ENCODE results near the gene TCEA3.

DNA sequence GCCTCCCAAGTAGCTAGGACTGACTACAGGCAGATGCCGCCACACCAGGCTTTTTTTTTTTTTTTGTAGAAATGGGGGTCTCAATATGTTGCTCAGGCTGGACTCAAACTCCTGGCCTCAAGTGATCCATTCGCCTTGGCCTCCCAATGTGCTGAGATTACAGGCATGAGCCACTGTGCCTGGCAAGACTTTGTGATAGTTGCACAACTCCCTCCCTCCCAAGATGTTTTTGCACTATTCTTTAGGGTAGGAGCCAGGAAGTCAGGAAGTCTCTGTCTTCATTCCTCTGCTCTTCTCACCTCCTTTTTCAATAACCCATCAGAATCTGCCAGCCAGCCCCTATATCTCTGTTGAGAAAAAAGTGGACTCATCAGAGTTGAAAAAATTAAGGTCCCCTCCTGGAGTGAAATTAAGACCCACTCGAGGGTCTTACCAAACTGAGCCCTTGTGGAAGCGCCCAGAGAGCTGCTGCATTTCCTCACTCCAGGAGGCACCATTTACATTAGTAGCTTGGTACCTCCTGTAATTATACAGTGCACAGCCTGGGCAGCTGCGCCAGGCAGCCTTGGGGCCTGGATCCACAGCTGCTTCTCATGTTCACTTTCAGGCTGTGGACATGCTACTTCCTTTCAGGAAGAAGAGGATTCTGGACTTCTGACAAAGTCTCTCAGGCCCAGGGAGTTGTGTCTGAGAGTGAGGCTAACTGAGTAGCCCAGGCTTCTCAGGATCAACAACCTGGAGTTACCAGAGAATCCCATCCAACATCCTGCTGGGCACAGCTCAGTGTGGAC lies 24.0 kb downstream of the TCEA3 start:
- TF ChIP-seq NR2C2 (CRISPR knock-in tag; IDR thresholded peaks at IDR 0.05) (no peak), TEAD1 (CRISPR knock-in tag; IDR thresholded peaks at IDR 0.05) (no peak)
- TF ChIP-seq, protein P1, sequence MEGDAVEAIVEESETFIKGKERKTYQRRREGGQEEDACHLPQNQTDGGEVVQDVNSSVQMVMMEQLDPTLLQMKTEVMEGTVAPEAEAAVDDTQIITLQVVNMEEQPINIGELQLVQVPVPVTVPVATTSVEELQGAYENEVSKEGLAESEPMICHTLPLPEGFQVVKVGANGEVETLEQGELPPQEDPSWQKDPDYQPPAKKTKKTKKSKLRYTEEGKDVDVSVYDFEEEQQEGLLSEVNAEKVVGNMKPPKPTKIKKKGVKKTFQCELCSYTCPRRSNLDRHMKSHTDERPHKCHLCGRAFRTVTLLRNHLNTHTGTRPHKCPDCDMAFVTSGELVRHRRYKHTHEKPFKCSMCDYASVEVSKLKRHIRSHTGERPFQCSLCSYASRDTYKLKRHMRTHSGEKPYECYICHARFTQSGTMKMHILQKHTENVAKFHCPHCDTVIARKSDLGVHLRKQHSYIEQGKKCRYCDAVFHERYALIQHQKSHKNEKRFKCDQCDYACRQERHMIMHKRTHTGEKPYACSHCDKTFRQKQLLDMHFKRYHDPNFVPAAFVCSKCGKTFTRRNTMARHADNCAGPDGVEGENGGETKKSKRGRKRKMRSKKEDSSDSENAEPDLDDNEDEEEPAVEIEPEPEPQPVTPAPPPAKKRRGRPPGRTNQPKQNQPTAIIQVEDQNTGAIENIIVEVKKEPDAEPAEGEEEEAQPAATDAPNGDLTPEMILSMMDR (IDR thresholded peaks at IDR 0.05) = no peak
- TF ChIP-seq, protein P2, sequence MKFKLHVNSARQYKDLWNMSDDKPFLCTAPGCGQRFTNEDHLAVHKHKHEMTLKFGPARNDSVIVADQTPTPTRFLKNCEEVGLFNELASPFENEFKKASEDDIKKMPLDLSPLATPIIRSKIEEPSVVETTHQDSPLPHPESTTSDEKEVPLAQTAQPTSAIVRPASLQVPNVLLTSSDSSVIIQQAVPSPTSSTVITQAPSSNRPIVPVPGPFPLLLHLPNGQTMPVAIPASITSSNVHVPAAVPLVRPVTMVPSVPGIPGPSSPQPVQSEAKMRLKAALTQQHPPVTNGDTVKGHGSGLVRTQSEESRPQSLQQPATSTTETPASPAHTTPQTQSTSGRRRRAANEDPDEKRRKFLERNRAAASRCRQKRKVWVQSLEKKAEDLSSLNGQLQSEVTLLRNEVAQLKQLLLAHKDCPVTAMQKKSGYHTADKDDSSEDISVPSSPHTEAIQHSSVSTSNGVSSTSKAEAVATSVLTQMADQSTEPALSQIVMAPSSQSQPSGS (CRISPR knock-in tag; IDR thresholded peaks at IDR 0.05; ENCODE audit: borderline replicate concordance, low read depth) = no peak
- TF ChIP-seq, protein P3, sequence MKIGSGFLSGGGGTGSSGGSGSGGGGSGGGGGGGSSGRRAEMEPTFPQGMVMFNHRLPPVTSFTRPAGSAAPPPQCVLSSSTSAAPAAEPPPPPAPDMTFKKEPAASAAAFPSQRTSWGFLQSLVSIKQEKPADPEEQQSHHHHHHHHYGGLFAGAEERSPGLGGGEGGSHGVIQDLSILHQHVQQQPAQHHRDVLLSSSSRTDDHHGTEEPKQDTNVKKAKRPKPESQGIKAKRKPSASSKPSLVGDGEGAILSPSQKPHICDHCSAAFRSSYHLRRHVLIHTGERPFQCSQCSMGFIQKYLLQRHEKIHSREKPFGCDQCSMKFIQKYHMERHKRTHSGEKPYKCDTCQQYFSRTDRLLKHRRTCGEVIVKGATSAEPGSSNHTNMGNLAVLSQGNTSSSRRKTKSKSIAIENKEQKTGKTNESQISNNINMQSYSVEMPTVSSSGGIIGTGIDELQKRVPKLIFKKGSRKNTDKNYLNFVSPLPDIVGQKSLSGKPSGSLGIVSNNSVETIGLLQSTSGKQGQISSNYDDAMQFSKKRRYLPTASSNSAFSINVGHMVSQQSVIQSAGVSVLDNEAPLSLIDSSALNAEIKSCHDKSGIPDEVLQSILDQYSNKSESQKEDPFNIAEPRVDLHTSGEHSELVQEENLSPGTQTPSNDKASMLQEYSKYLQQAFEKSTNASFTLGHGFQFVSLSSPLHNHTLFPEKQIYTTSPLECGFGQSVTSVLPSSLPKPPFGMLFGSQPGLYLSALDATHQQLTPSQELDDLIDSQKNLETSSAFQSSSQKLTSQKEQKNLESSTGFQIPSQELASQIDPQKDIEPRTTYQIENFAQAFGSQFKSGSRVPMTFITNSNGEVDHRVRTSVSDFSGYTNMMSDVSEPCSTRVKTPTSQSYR (CRISPR knock-in tag; IDR thresholded peaks at IDR 0.05) = no peak
- TF ChIP-seq, protein P4, sequence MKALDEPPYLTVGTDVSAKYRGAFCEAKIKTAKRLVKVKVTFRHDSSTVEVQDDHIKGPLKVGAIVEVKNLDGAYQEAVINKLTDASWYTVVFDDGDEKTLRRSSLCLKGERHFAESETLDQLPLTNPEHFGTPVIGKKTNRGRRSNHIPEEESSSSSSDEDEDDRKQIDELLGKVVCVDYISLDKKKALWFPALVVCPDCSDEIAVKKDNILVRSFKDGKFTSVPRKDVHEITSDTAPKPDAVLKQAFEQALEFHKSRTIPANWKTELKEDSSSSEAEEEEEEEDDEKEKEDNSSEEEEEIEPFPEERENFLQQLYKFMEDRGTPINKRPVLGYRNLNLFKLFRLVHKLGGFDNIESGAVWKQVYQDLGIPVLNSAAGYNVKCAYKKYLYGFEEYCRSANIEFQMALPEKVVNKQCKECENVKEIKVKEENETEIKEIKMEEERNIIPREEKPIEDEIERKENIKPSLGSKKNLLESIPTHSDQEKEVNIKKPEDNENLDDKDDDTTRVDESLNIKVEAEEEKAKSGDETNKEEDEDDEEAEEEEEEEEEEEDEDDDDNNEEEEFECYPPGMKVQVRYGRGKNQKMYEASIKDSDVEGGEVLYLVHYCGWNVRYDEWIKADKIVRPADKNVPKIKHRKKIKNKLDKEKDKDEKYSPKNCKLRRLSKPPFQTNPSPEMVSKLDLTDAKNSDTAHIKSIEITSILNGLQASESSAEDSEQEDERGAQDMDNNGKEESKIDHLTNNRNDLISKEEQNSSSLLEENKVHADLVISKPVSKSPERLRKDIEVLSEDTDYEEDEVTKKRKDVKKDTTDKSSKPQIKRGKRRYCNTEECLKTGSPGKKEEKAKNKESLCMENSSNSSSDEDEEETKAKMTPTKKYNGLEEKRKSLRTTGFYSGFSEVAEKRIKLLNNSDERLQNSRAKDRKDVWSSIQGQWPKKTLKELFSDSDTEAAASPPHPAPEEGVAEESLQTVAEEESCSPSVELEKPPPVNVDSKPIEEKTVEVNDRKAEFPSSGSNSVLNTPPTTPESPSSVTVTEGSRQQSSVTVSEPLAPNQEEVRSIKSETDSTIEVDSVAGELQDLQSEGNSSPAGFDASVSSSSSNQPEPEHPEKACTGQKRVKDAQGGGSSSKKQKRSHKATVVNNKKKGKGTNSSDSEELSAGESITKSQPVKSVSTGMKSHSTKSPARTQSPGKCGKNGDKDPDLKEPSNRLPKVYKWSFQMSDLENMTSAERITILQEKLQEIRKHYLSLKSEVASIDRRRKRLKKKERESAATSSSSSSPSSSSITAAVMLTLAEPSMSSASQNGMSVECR (CRISPR knock-in tag; IDR thresholded peaks at IDR 0.05; ENCODE audit: borderline replicate concordance) = no peak
- TF ChIP-seq, protein P5, sequence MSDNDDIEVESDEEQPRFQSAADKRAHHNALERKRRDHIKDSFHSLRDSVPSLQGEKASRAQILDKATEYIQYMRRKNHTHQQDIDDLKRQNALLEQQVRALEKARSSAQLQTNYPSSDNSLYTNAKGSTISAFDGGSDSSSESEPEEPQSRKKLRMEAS (CRISPR knock-in tag; IDR thresholded peaks at IDR 0.05) = no peak
- TF ChIP-seq, protein P6, sequence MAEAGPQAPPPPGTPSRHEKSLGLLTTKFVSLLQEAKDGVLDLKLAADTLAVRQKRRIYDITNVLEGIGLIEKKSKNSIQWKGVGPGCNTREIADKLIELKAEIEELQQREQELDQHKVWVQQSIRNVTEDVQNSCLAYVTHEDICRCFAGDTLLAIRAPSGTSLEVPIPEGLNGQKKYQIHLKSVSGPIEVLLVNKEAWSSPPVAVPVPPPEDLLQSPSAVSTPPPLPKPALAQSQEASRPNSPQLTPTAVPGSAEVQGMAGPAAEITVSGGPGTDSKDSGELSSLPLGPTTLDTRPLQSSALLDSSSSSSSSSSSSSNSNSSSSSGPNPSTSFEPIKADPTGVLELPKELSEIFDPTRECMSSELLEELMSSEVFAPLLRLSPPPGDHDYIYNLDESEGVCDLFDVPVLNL (CRISPR knock-in tag; IDR thresholded peaks at IDR 0.05; ENCODE audit: borderline replicate concordance, low read depth) = no peak
